Measurements from ENCODE around the gene CCT8.
"Not testable (repeated sequence)": the region's sequence is repeated elsewhere in the genome, so short reads cannot be mapped to it uniquely, and the experiment has no call there.

The CCT8 gene

GRCh38 chr21:29077651-29078090, 4.2 kb upstream of the CCT8 start:
- Histone ChIP-seq H3K27ac (ENCODE audit: low read depth, low read length) (peak overlapping the region; percentile 51), H3K27me3 (ENCODE audit: insufficient read depth, low read length) (no peaks in the 10 kb centered on the region), H3K4me3 (ENCODE audit: low read depth, low read length) (peak overlapping the region; percentile 79), H3K4me1 (ENCODE audit: control insufficient read depth, insufficient read depth, low read length, unreplicated experiment) (peaks cover 24% of the 10 kb centered on the region), H2AFZ (ENCODE audit: low read length, unreplicated experiment) (peak overlapping the region; percentile 88), H3K36me3 (ENCODE audit: insufficient read depth, low read length) (no peaks in the 10 kb centered on the region), H3K79me2 (ENCODE audit: control insufficient read depth, insufficient read depth, low read length, unreplicated experiment) (peaks cover 14% of the 10 kb centered on the region)

DNA sequence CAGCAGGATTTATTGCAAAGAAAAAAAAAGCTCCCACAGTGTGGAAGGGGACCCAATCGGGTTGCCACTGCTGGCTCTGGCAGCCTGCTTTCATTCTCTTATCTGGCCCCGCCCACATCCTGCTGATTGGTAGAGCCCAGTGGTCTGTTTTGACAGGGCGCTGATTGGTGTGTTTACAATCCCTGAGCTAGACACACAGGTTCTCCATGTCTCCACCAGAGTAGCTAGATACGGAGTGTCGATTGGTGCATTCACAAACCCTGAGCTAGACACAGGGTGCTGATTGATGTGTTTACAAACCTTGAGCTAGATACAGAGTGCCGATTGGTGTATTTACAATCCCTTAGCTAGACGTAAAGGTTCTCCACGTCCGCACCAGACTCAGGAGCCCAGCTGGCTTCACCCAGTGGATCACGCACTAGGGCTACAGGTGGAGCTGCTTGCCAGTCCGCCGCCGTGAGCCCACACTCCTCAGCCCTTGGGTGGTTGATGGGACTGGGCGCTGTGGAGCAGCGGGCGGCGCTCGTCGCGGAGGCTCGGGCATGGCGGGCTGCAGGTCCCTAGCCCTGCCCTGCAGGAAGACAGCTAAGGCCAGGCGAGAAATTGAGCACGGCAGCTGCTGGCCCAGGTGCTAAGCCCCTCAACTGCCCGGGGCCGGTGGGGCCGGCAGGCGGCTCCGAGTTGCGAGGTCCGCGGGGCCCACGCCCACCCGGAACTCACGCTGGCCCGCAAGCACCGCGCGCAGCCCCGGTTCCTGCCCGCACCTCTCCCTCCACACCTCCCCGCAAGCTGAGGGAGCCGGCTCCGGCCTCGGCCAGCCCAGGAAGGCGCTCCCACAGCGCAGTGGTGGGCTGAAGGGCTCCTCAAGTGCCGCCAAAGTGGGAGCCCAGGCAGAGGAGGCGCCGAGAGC, 3.5 kb upstream of the CCT8 start:
- Histone ChIP-seq H3K27ac (ENCODE audit: low read depth, low read length) (peak overlapping the region; percentile 51), H3K4me1 (ENCODE audit: control insufficient read depth, insufficient read depth, low read length, unreplicated experiment) (peaks cover 25% of the 10 kb centered on the region), H3K4me3 (ENCODE audit: low read depth, low read length) (peak overlapping the region; percentile 79), H2AFZ (ENCODE audit: low read length, unreplicated experiment) (peak overlapping the region; percentile 88), H3K79me2 (ENCODE audit: control insufficient read depth, insufficient read depth, low read length, unreplicated experiment) (peaks cover 21% of the 10 kb centered on the region)
- H3K27me3 ChIP-seq (ENCODE audit: insufficient read depth, low read length); H3K36me3 ChIP-seq (ENCODE audit: insufficient read depth, low read length): not testable (repeated sequence)

DNA sequence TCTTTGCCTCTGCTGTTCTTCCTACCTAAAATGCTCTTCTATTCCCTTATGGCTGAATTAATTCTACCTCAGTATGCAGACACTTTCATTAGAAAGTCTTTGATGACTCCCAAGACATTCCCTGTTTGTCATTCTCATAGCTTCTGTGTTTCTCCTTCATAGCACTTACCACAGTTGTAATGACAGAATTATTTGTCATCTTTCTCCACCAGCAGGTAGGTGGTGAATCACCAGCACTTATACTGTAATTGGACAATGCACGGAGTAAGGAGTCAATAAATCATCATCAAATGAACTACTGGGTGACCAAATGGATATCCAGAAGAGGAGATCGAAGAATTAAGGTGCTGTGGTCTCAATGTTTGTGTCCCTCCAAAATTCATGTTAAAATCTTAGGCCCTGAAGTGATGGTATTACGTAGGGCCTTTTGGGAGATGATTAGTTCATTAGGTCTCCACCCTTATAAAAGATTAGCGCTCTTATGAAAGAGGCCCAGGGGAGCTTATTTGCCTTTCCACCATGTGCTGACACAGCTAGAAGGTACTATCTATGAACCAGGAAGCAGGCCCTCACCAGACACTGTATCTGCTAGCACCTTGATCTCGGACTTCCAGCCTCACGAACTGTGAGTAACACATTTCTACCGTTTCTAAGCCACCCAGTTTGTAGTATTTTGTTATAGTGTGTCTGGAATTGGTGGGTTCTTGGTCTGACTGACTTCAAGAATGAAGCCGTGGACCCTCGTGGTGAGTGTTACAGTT, 2.4 kb upstream of the CCT8 start:
- H3K4me1 ChIP-seq (ENCODE audit: control insufficient read depth, insufficient read depth, low read length, unreplicated experiment) = peaks cover 36% of the 10 kb centered on the region
- H3K27ac ChIP-seq (ENCODE audit: low read depth, low read length) = no peak overlapping the region
- peaks cover 32% of the 10 kb centered on the region for H3K79me2 ChIP-seq (ENCODE audit: control insufficient read depth, insufficient read depth, low read length, unreplicated experiment)
- no peak overlapping the region for H3K4me3 ChIP-seq (ENCODE audit: low read depth, low read length)
- H3K36me3 ChIP-seq (ENCODE audit: insufficient read depth, low read length) = no peaks in the 10 kb centered on the region
- peak overlapping the region; percentile 5 for H2AFZ ChIP-seq (ENCODE audit: low read length, unreplicated experiment)
- no peaks in the 10 kb centered on the region for H3K27me3 ChIP-seq (ENCODE audit: insufficient read depth, low read length)

GRCh38 chr21:29074783-29075182, 1.3 kb upstream of the CCT8 start:
- no peak overlapping the region for H2AFZ ChIP-seq (ENCODE audit: low read length, unreplicated experiment)
- H3K79me2 ChIP-seq (ENCODE audit: control insufficient read depth, insufficient read depth, low read length, unreplicated experiment) = peaks cover 43% of the 10 kb centered on the region
- H3K27me3 ChIP-seq (ENCODE audit: insufficient read depth, low read length) = no peaks in the 10 kb centered on the region
- peaks cover 2% of the 10 kb centered on the region; the same call in 1 of the 2 replicates for H3K36me3 ChIP-seq (ENCODE audit: insufficient read depth, low read length)
- H3K4me1 ChIP-seq (ENCODE audit: control insufficient read depth, insufficient read depth, low read length, unreplicated experiment) = peaks cover 32% of the 10 kb centered on the region
- no peak overlapping the region for H3K4me3 ChIP-seq (ENCODE audit: low read depth, low read length)
- H3K27ac ChIP-seq (ENCODE audit: low read depth, low read length) = no peak overlapping the region

DNA sequence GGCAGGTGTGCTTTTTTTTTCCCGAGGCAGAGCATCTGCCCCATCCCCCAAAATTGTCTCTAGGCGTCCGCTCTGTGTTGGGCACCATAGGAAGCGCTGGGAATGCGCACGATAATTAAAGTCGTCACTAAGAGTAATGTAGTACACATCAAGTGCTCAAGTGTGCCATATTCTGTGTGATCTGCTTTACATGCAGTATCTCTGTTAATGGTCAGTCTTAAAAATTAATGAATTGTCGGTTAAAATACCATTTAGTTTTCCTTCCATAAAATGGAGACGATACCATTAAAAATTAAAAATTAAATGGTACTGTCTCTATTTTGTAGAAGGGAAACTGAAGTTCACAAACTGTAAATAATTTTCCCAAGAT, 544 bp upstream of the CCT8 start:
- Histone ChIP-seq H3K4me3 (ENCODE audit: low read depth, low read length) (peak overlapping the region; percentile 96), H2AFZ (ENCODE audit: low read length, unreplicated experiment) (peak overlapping the region; percentile 92), H3K79me2 (ENCODE audit: control insufficient read depth, insufficient read depth, low read length, unreplicated experiment) (peaks cover 51% of the 10 kb centered on the region), H3K27ac (ENCODE audit: low read depth, low read length) (peak overlapping the region; percentile 63), H3K36me3 (ENCODE audit: insufficient read depth, low read length) (peaks cover 8% of the 10 kb centered on the region), H3K4me1 (ENCODE audit: control insufficient read depth, insufficient read depth, low read length, unreplicated experiment) (peaks cover 24% of the 10 kb centered on the region), H3K27me3 (ENCODE audit: insufficient read depth, low read length) (no peaks in the 10 kb centered on the region)

DNA sequence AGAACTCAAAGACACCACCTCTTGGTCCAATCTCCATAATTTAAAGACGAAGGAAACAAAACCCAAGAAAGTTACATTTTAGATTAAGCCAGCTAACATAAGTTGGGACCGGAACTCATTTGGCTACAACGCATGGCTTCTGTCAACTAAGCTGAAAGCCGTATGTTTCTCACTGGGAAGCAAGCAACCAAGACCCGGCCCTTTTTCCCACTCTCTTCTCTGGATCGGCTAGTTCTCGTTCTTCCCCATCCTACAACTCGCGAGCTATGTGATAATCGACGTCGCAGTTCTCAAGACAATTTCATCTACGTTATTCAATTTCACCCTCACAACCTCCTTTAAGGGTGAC, 601 bp downstream of the CCT8 start:
- peaks cover 50% of the 10 kb centered on the region for H3K79me2 ChIP-seq (ENCODE audit: control insufficient read depth, insufficient read depth, low read length, unreplicated experiment)
- peak overlapping the region; percentile 80 for H3K27ac ChIP-seq (ENCODE audit: low read depth, low read length)
- peak overlapping the region; percentile 77 for H2AFZ ChIP-seq (ENCODE audit: low read length, unreplicated experiment)
- no peaks in the 10 kb centered on the region for H3K27me3 ChIP-seq (ENCODE audit: insufficient read depth, low read length)
- peaks cover 17% of the 10 kb centered on the region for H3K36me3 ChIP-seq (ENCODE audit: insufficient read depth, low read length)
- peak overlapping the region; percentile 96 for H3K4me3 ChIP-seq (ENCODE audit: low read depth, low read length)
- H3K4me1 ChIP-seq (ENCODE audit: control insufficient read depth, insufficient read depth, low read length, unreplicated experiment) = peaks cover 19% of the 10 kb centered on the region

GRCh38 chr21:29064850-29065481, 8.5 kb downstream of the CCT8 start:
- H3K4me3 ChIP-seq (ENCODE audit: low read depth, low read length) = no peak overlapping the region

DNA sequence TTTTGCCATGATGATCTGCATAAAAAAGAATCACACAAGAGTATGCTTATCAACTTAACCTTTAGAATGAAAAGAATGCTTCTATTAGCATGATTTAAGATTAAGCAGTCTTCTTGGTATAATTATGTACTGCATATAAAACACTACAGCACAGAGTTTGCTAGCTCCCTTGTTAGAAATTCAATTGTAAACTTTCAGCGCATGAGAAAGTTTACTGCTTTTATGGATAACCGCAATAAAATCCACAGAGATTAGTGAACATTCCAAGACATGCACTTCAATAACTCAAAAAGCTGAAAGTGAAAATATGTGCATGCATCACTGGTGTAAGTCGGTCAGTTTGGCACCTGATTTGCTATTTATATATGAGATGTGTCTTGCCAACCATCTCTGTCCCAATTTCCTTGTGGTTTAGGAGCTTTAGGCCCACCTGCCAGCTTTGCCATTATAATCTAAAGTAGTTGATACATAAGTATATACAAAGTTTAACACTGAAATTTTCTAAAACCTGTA, 16.9 kb downstream of the CCT8 start:
- no peaks in the 10 kb centered on the region for H3K79me2 ChIP-seq (ENCODE audit: control insufficient read depth, insufficient read depth, low read length, unreplicated experiment)
- H3K4me1 ChIP-seq (ENCODE audit: control insufficient read depth, insufficient read depth, low read length, unreplicated experiment) = no peaks in the 10 kb centered on the region
- peaks cover 61% of the 10 kb centered on the region for H3K36me3 ChIP-seq (ENCODE audit: insufficient read depth, low read length)
- no peak overlapping the region for H2AFZ ChIP-seq (ENCODE audit: low read length, unreplicated experiment)
- no peak overlapping the region for H3K27ac ChIP-seq (ENCODE audit: low read depth, low read length)
- no peaks in the 10 kb centered on the region for H3K27me3 ChIP-seq (ENCODE audit: insufficient read depth, low read length)
- H3K4me3 ChIP-seq (ENCODE audit: low read depth, low read length) = no peak overlapping the region

More at GRCh38 chr21:29064850-29065481, 8.5 kb downstream of the CCT8 start:
- H2AFZ ChIP-seq (ENCODE audit: low read length, unreplicated experiment) = no peak overlapping the region
- H3K36me3 ChIP-seq (ENCODE audit: insufficient read depth, low read length) = peaks cover 76% of the 10 kb centered on the region
- H3K79me2 ChIP-seq (ENCODE audit: control insufficient read depth, insufficient read depth, low read length, unreplicated experiment) = peaks cover 28% of the 10 kb centered on the region
- H3K27ac ChIP-seq (ENCODE audit: low read depth, low read length) = no peak overlapping the region
- H3K4me1 ChIP-seq (ENCODE audit: control insufficient read depth, insufficient read depth, low read length, unreplicated experiment) = no peaks in the 10 kb centered on the region
- no peaks in the 10 kb centered on the region for H3K27me3 ChIP-seq (ENCODE audit: insufficient read depth, low read length)

GRCh38 chr21:29056005-29056404, 17.4 kb downstream of the CCT8 start:
- H3K4me3 ChIP-seq (ENCODE audit: low read depth, low read length) = no peak overlapping the region
- peaks cover 57% of the 10 kb centered on the region for H3K36me3 ChIP-seq (ENCODE audit: insufficient read depth, low read length)
- no peak overlapping the region for H3K27ac ChIP-seq (ENCODE audit: low read depth, low read length)
- no peaks in the 10 kb centered on the region for H3K79me2 ChIP-seq (ENCODE audit: control insufficient read depth, insufficient read depth, low read length, unreplicated experiment)
- H3K4me1 ChIP-seq (ENCODE audit: control insufficient read depth, insufficient read depth, low read length, unreplicated experiment) = no peaks in the 10 kb centered on the region
- no peaks in the 10 kb centered on the region for H3K27me3 ChIP-seq (ENCODE audit: insufficient read depth, low read length)
- H2AFZ ChIP-seq (ENCODE audit: low read length, unreplicated experiment) = no peak overlapping the region

DNA sequence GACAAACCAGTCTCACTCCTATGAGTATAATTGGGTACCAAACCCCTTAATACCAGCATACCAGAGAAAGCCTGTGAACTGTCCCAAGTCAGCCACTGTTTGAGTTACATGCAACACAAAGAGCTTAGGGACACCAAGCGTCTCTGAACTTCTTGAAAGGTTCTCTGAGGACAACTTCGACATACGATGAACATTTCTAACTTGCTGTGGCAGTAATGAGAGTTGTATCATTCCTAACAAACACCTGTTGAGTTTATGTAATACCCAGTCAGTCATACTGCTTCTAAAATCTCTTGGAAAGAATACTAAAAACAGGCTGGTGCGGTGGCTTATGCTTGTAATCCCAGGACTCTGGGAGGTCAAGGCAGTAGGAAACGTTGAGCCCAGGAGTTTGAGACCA, 18.4 kb downstream of the CCT8 start:
- no peak overlapping the region for H2AFZ ChIP-seq (ENCODE audit: low read length, unreplicated experiment)
- no peaks in the 10 kb centered on the region for H3K4me1 ChIP-seq (ENCODE audit: control insufficient read depth, insufficient read depth, low read length, unreplicated experiment)
- no peak overlapping the region for H3K27ac ChIP-seq (ENCODE audit: low read depth, low read length)
- H3K36me3 ChIP-seq (ENCODE audit: insufficient read depth, low read length) = peaks cover 53% of the 10 kb centered on the region
- H3K79me2 ChIP-seq (ENCODE audit: control insufficient read depth, insufficient read depth, low read length, unreplicated experiment) = no peaks in the 10 kb centered on the region
- H3K4me3 ChIP-seq (ENCODE audit: low read depth, low read length) = no peak overlapping the region
- H3K27me3 ChIP-seq (ENCODE audit: insufficient read depth, low read length) = no peaks in the 10 kb centered on the region

All from ACC112 (cell line).